Glomerular visceral epithelial cell (primary cell): Measurements from ENCODE around the gene DRD5.

Source experiments
- DNase-seq: peaks from one replicate; pipeline ENCODE4 v3.0.0-alpha.2; 2016; ENCODE audit errors: extremely low spot score

Gene DRD5

GRCh38 chr4:9816285-9816684 is 34.9 kb downstream of the DRD5 start:
- no peak for DNase-seq

GRCh38 chr4:9820343-9820742 is 38.9 kb downstream of the DRD5 start:
- no peak for DNase-seq

GRCh38 chr4:9825049-9825448 is 43.6 kb downstream of the DRD5 start:
- DNase-seq, result no peak

GRCh38 chr4:9826551-9826950 is 45.1 kb downstream of the DRD5 start:
- DNase-seq, result no peak

GRCh38 chr4:9832640-9833039 is 51.2 kb downstream of the DRD5 start:
- no peak for DNase-seq

- DNase-seq, result no peak
Measured at GRCh38 chr4:9833421-9833820, 52.0 kb downstream of the DRD5 start.
